Panc1 (cell line): ENCODE results near the gene KCNQ1. TPM values are rescaled to one million over a fixed set of nuclear protein-coding genes. Genes with fewer than 3 reads are reported as not detected.

Experiments
- ATAC-seq: fragments of 200-7000 bp; cut with Tn5 transposase; 2 replicates; pipeline ENCODE4 v1.9.1; 2020; ENCODE audit warnings: mild to moderate bottlenecking, moderate library complexity
- BruUV-seq: library from RNA; stranded (reverse); fragments of 400-500 nt; replicated peaks from 2 replicates; lab custom pipeline; 2021; lab: Mats Ljungman, UMichigan
- CTCF ChIA-PET: fragments of 300-600 bp; sonication (Branson Sonifier 250); formaldehyde crosslinking; loops from one replicate; lab custom pipeline; 2022; ENCODE audit warnings: antibody characterized with exemption; lab: Charles Lee
- POLR2A ChIA-PET: fragments of 300-600 bp; sonication (Branson Sonifier 250); formaldehyde crosslinking; loops from one replicate; lab custom pipeline; 2022; ENCODE audit warnings: antibody characterized with exemption; lab: Charles Lee
- DNase-seq: peaks from one replicate; pipeline ENCODE4 v3.0.0-alpha.2; 2010; ENCODE audit warnings: low read depth, low spot score
- H3K27ac ChIP-seq: 2 replicates; pipeline ENCODE4 v1.5.1; 2011; ENCODE audit warnings: mild to moderate bottlenecking, low read length, inconsistent platforms
- H3K27me3 ChIP-seq: fragments of 200-500 bp; sonication (Bioruptor generic); 2 replicates; pipeline ENCODE4 v1.6.0; 2014; ENCODE audit warnings: low read length, inconsistent platforms; ENCODE audit not compliant: control insufficient read depth, insufficient read depth
- H3K36me3 ChIP-seq: fragments of 200-500 bp; sonication (Bioruptor generic); 2 replicates; pipeline ENCODE4 v1.5.1; 2014; ENCODE audit warnings: inconsistent platforms, mild to moderate bottlenecking, low read length, moderate library complexity; ENCODE audit not compliant: control insufficient read depth, insufficient read depth
- H3K4me1 ChIP-seq: 2 replicates; pipeline ENCODE4 v1.5.1; 2011; ENCODE audit warnings: inconsistent platforms, mild to moderate bottlenecking, low read length, moderate library complexity; ENCODE audit not compliant: control insufficient read depth, insufficient read depth
- H3K4me3 ChIP-seq, 2 experiments: 2 replicates each; pipeline ENCODE4 v1.5.1; 2011 to 2012; ENCODE audit warnings: low read depth in 2 of 2, low read length in 2 of 2, mild to moderate bottlenecking in 2 of 2, inconsistent platforms in 1 of 2, moderate library complexity in 1 of 2
- H3K9me3 ChIP-seq: fragments of 200-500 bp; sonication (Bioruptor generic); 2 replicates; pipeline ENCODE4 v1.5.1; 2014; ENCODE audit warnings: low read depth, mild to moderate bottlenecking, inconsistent platforms, low read length, moderate library complexity; ENCODE audit not compliant: control insufficient read depth, insufficient read depth
- CTCF ChIP-seq: fragments of 450-650 bp; IDR thresholded peaks from 2 replicates; pipeline ENCODE4 v1.5.1; 2017; ENCODE audit warnings: mild to moderate bottlenecking
- POLR2AphosphoS5 ChIP-seq: IDR thresholded peaks from 2 replicates; pipeline ENCODE4 v1.6.1; 2012; ENCODE audit warnings: mild to moderate bottlenecking, low read depth, low read length, moderate library complexity
- REST ChIP-seq, 2 experiments: IDR thresholded peaks; 2 replicates each; pipeline ENCODE4 v1.6.1; 2011 to 2012; ENCODE audit warnings: low read depth in 2 of 2, control low read depth in 1 of 2, low read length in 1 of 2, mild to moderate bottlenecking in 1 of 2, moderate library complexity in 1 of 2; ENCODE audit not compliant: insufficient read depth in 1 of 2
- SIN3A ChIP-seq: IDR thresholded peaks from 2 replicates; pipeline ENCODE4 v1.6.1; 2012; ENCODE audit warnings: low read depth, mild to moderate bottlenecking, low read length, moderate library complexity, borderline replicate concordance; ENCODE audit not compliant: insufficient read depth
- TCF7L2 ChIP-seq: IDR thresholded peaks from 2 replicates; pipeline ENCODE4 v1.6.1; 2011; ENCODE audit warnings: mild to moderate bottlenecking, low read depth, low read length, inconsistent platforms
- in situ Hi-C: cut with HindIII; loops from 2 replicates; pipeline ENCODE4 v1.10.0; 2016; ENCODE audit warnings: low sequenced_read_pairs, low pct_unique_long_range_greater_than_20kb
- intact Hi-C: fragments of 100-400 bp; cut with micrococcal nuclease; formaldehyde crosslinking; loops from one replicate; pipeline ENCODE4 v1.10.0; 2022; ENCODE audit not compliant: unreplicated experiment
- total RNA-seq: library from RNA; stranded (reverse); gene quantifications from one replicate; pipeline ENCODE4 v1.2.1, GENCODE V29; 2021; ENCODE audit not compliant: unreplicated experiment

The KCNQ1 gene
- total RNA-seq, 1 experiment from 2014 or later: 1.0 TPM

GRCh38 chr11:2519862-2520735 lies 75.3 kb downstream of the KCNQ1 start:
- no TSS peak for BruUV-seq
- Histone ChIP-seq H3K4me3 (no peak overlapping the region), H3K27ac (no peak overlapping the region), H3K36me3 (no peaks in the 10 kb centered on the region), H3K4me1 (no peaks in the 10 kb centered on the region), H3K27me3 (no peaks in the 10 kb centered on the region; the same call in 1 of the 2 replicates), H3K9me3 (no peaks in the 10 kb centered on the region)
- ChIA-PET POLR2A (no interaction called here), CTCF (no interaction called here)
- ATAC-seq (no peak), DNase-seq (no peak)
- intact Hi-C loops (loop anchor here (10.0 kb wide), 1 partner anchor 205 kb away; no protein-coding TSS in a partner anchor), in situ Hi-C loops (no loop called here)
- TF ChIP-seq REST (IDR thresholded peaks at IDR 0.05; ENCODE audit: insufficient read depth in 1 of 2, low read depth in 2 of 2, low read length in 1 of 2): no peak
- TF ChIP-seq TCF7L2: no peak
- no peak for TF ChIP-seq SIN3A
- TF ChIP-seq CTCF: no peak
- TF ChIP-seq POLR2AphosphoS5: no peak

- Histone ChIP-seq H3K4me1 (no peaks in the 10 kb centered on the region), H3K4me3 (no peak overlapping the region), H3K9me3 (no peaks in the 10 kb centered on the region), H3K27me3 (no peaks in the 10 kb centered on the region; the same call in 1 of the 2 replicates), H3K27ac (no peak overlapping the region), H3K36me3 (no peaks in the 10 kb centered on the region)
- no peak for ATAC-seq
- in situ Hi-C loops: no loop called here
- TF ChIP-seq CTCF: no peak
- no peak for TF ChIP-seq POLR2AphosphoS5
- TF ChIP-seq REST (IDR thresholded peaks at IDR 0.05; ENCODE audit: insufficient read depth in 1 of 2, low read depth in 2 of 2, low read length in 1 of 2): no peak
- no peak for TF ChIP-seq SIN3A
- no peak for TF ChIP-seq TCF7L2
- no TSS peak for BruUV-seq
- ChIA-PET CTCF (no interaction called here), POLR2A (no interaction called here)
- no peak for DNase-seq
- intact Hi-C loops: loop anchor here (10.0 kb wide), 1 partner anchor 206 kb away; no protein-coding TSS in a partner anchor
These were observed 75.9 kb downstream of the KCNQ1 start for GRCh38 chr11:2520736-2521035.
